NCI-H2196 (cell line): Measurements from ENCODE around the gene SENP8.
"Not testable (repeated sequence)": the region's sequence is repeated elsewhere in the genome, so short reads cannot be mapped to it uniquely, and the experiment has no call there.

ENCODE experiments used
- DNase-seq: peaks from one replicate; lab custom pipeline; 2025; ENCODE audit not compliant: unreplicated experiment; lab: John Stamatoyannopoulos, UW

The SENP8 gene

GRCh38 chr15:72118017-72118978 lies at the start of gene SENP8, which contains the start of gene MYO9A:
Gene SENP8, plus strand, starts transcription at chr15:72118403. Its CDS starts 21,221 bp downstream, at chr15:72139624.
Gene MYO9A, minus strand, starts transcription at chr15:72118150. Its CDS starts 71,587 bp downstream, at chr15:72046563.
- peak; percentile 91 for DNase-seq

- no peak for DNase-seq
Observed at GRCh38 chr15:72068856-72069255, 49.3 kb upstream of the SENP8 start.

- DNase-seq: no peak
Observed at GRCh38 chr15:72070817-72071447, 47.3 kb upstream of the SENP8 start.

DNA sequence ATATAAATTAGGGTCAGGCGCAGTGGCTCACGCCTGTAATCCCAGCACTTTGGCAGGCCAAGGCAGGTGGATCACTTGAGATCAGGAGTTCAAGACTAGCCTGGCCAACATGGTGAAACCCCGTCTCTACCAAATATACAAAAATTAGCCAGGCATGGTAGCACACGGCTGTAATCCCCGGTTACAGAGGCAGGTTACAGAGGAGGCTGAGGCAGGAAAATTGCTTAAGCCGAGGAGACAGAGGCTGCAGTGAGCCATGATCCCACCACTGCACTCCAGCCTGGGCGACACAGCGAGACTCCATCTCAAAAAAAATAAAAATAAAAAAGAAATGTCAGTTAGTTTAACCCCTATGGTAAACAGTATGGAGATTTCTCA lies 46.8 kb upstream of the SENP8 start:
- not testable (repeated sequence) for DNase-seq

GRCh38 chr15:72074335-72075060 lies 43.7 kb upstream of the SENP8 start:
- no peak for DNase-seq

DNA sequence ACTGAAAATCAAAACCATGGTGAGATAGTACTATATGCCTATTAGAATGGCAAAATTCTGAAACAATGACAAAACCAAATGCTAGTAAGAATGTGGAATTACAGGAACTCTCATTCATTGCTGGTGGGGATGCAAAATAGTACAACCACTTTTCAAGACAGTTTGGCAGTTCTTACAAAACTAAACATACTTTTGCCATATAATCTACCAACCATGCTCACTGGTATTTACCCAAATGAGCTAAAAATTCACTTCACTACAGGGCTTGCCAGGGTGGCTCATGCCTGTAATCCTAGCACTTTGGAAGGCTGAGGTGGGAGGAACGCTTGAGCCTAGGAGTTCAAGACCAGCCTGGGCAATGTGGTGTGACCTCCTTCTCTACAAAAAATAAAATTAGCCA lies 40.3 kb upstream of the SENP8 start:
- DNase-seq: no peak

DNA sequence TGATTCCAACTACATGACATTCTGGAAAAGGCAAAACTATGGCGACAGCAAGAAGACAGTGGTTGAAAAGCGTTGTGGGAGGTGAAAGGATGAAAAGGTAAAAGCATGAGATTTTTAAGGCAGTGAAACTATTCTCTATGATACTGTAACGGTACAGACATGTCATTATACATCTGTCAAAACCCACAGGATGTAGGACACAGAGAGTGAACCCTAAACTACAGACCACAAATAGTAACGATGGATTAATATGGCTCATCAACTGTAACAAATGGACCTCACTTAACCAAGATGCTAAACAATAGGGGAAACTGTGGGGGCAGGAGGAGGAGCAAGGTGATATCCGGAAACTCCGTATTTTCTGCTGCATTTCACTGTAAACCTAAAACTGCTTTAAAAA lies 39.3 kb upstream of the SENP8 start:
- DNase-seq: no peak

- DNase-seq: no peak
Observed at GRCh38 chr15:72082176-72082575, 36.0 kb upstream of the SENP8 start.

DNA sequence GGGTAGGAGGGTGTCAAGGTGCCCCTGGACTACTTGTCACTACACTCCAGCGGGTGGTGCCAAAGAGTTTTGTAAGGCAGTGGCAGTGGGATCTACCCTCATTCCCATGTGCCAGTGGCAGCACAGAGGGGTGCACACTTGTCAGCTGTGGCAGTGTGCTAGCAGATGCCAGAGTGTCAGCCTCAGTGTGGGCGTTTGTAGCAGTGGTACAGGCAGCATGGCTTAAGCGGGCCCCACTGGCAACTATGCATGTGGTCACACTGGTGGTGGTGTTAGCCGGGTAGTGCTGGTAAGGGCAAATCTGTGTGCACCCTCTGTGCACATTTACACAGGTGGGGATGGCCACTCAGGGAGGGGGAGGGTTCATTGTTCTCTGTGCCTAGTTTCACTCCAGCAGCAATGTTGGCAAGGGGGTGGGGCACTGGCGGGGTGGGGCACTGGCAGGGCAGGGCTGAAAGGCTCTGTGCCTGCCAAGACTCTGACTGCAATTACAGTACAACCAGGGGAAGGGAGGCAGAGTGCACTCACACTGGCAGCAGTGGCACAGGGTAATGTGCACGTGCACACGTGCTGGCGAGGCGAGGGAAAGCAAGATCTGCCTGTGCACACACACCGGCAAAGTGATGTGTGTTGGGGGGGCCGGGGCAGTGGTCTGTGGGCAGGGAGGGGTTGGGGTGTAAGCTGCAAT lies 32.0 kb upstream of the SENP8 start:
- DNase-seq: no peak

DNA sequence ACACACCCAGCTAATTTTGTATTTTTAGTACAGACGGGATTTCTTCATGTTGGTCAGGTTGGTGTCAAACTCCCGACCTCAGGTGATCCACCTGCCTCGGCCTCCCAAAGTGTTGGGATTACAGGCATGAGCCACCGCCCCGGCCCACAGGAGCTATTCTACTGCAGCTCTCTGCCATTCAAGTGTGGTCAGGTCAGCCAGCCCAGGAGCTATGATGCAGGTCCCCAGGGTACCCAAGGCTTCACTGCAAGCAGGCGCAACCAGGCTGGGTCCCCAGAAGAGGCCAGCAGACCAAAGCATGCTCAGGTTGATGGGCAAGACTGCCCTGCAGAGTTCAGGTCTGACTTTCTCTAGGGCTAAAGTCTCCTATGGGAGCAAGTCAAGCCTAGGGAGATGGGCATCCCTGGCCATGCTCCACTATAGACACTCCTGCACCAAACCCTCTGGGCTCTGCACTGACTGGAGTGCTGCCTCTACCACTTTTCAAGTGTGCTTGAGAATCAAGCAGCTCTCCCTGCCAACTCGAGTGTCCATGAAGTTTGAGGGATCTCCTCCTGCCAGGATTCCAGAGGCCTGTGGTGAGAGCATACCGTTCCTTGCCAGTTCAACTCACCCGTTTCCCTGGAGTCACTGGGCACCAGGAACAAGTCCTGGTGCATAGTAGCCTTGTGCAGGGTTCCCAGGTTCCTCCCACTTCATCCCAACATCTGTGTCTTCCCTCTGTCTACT lies 31.1 kb upstream of the SENP8 start:
- DNase-seq: no peak

DNA sequence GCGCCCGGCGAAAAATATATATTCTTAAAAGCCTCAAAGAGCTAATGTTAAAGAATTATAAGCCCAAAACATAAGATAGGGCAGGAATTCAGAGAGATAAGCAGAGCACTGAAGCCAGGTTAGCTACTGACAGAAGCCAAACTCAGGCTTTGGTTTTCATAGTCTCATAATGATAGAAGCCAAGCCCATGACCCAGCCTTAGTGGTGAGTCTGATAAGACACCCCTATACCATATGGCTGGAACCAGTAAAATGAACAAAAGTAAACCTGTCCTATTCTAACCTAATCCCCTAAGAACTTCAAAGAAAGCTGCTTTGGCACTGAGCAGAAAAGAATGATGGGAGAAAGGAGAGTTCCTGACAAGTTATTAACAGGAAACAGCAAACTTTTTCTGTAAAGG lies 26.2 kb upstream of the SENP8 start:
- DNase-seq: no peak

DNA sequence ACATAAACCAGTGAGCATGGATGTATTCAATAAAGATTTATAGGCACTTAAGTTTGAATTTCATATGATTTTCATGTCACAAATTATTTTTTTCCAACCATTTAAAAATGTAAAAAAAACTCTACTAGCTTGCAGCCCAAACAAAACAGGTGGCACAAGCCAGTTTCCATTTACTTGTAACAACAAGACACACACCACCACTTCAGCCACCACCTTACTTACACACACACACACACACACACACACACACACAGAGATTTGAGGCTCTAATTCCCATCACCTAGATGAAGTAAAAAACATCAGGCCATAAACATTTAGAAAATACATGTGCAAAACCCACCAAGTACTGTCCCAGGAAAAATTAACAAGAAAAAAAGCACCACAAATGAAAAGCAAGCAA lies 25.5 kb upstream of the SENP8 start:
- DNase-seq: no peak

DNA sequence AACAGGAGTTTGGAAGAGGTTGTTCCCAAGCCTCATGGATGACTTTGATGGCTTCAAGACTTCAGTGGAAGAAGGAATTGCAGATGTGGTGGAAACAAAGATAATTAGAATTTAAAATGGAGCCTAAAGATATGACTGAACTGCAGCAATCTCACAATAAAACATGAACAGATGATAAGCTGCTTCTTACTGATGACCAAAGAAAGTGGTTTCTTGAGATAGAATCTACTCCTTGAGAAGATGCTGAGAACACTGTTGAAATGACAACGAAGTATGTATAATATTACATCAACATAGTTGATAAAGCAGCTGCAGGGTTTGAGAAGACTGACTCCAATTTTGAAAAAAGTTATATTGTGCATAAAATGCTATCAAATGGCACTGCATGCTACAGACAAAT lies 21.4 kb upstream of the SENP8 start:
- DNase-seq: no peak

GRCh38 chr15:72098040-72098439 lies 20.2 kb upstream of the SENP8 start:
- DNase-seq: no peak

GRCh38 chr15:72099155-72099554 lies 19.0 kb upstream of the SENP8 start:
- no peak for DNase-seq

DNA sequence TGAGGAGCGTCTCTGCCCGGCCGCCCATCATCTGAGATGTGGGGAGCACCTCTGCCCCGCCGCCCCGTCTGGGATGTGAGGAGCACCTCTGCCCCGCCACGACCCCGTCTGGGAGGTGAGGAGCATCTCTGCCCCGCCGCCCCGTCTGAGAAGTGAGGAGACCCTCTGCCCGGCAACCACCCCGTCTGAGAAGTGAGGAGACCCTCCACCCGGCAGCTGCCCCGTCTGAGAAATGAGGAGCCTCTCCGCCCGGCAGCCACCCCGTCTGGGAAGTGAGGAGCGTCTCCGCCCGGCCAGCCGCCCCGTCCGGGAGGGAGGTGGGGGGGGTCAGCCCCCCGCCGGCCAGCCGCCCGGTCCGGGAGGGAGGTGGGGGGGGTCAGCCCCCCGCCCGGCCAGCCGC lies 17.7 kb upstream of the SENP8 start:
- not testable (repeated sequence) for DNase-seq

DNA sequence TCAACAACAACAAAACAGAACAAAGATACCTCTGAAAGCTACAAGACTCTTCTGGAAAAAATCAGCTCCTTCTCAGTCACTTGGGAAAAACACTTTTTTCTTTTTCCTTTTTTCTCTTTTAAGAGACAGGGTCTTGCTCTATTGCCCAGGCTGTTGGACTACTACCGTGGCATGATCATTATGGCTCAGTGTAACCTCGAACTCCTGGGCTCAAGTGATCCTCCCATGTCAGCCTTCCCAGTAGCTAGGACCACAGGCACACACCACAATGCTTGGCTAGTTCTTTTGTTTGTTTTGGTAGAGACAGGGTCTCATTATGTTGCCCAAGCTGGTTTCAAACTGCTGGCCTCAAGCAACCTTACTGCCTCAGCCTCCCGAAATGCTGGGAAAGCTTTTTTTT lies 13.1 kb upstream of the SENP8 start:
- DNase-seq: no peak

GRCh38 chr15:72106068-72106467 lies 12.1 kb upstream of the SENP8 start:
- no peak for DNase-seq

DNA sequence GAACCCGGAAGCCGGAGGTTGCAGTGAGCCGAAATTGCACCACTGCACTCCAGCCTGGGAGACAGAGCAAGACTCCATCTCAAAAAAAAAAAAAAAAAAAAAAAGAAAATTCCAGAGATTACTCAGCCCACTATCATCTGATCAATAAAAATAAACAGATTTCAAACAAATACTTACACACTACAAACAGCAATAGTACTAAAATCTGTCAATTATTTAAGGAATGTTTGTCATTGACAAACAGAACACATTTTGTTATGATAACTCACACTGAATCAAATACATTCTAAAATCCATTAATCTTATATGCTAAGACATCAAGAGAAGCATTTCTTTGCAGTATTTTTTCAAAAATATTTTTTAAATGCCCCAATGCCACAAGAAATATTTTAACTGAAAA lies 7.8 kb upstream of the SENP8 start:
- no peak for DNase-seq

GRCh38 chr15:72112116-72112515 lies 6.1 kb upstream of the SENP8 start:
- DNase-seq: no peak
